ENCODE measurements around the gene FAXC.
"Not testable (repeated sequence)": the region's sequence is repeated elsewhere in the genome, so short reads cannot be mapped to it uniquely, and the experiment has no call there.

The FAXC gene

DNA sequence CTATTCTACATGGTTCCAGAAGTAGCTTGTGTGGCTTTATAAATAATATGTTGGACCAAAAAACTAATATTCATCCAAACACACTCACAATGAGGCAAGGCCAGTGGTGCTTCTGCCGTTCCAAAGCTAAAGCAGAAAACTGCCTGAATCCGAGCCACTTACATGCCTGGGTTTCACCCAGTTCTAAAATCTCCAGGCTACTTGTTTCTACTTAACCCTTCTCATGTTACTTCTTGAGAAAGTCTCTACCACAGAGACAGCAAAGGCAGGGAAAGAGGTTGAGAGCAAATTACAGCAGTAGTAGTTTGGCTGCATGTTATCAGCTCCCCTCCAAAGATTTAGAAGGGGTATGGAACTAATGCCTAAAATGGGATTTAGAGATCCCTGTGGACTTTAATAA, 62.0 kb downstream of the FAXC start:
- no peak for DNase-seq

GRCh38 chr6:99285881-99286280, 63.6 kb downstream of the FAXC start:
- DNase-seq: no peak

- DNase-seq: no peak
Measured at GRCh38 chr6:99282479-99283062, 66.9 kb downstream of the FAXC start.

DNA sequence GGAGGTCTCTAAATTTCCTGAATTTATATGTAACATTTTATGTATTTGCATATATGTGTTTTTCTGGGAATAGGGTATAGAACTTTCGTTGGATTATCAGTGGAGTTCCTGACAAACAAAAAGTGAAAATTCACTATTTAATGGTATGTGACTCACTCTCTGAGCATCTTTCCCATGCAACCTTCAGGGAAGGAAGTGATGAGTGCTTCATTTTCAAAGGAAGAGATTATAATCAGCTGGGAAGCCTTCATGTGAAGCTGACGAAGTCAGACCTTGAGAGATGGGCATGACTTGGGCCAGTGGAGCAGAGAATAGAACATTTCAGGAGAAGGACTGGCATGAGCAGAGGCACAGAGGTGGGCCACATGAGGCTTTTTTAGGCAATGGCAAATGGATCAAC, 72.7 kb downstream of the FAXC start:
- DNase-seq: no peak

DNA sequence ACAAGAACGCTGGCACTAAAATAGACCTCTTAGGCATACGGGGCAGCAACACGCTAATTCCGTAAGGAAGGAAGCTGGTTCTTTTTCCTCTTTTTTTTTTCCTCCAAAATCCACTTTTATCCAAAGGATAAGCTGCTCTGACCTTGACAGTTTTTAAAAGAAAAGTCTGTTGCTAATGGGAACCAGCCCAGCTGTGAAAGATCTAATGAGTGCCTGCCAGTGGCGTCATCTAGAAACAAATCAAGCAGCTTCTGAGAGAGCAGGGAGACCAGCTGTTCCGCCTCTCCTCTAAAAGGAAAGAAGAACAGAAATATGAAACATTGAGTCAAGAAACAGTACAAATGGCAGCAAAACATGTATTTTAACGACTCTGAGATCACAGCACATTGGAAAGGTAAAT, 78.6 kb downstream of the FAXC start:
- peak in 2 of 56 donors; percentile 1 to 6 for DNase-seq

DNA sequence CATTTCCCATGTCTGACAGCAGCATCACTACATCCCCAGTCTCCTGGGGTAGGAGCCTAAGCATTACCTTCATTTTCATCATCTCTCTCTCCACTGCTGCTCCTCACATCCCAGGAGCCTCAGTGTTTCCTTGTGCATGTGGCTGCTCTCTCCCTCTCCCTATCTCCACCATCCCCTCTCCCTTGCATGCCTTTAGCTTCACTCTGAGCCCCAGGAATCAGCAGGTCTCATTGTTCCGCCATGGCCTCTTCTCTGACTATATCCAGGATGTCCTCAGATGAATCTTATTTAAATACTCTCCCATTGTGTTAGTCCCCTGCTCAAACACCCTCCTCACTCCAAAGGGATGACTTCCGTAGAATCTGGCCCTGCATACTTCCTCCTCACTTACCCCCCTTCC, 79.4 kb downstream of the FAXC start:
- no peak for DNase-seq

DNA sequence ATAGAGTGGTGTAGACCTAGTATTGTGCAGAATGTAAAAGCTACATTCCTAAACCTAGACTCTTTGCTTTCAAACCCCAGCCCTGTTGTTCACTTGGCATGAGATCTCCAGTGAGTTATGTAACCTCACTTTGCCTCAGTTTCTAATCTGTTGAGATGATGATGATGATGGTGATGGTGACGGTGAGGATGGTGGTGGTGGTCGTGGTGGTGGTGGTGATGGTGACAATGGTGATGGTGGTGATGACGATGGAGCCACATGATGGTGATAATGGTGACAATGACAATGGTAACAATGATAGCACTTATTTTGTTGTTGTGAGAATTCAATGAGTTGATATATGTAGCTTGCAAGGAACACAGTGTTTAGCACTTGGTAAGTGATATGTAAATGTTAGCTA, 80.3 kb downstream of the FAXC start:
- no peak for DNase-seq

- not testable (repeated sequence) for DNase-seq
Measured at GRCh38 chr6:99266996-99267395, 82.5 kb downstream of the FAXC start.

GRCh38 chr6:99265447-99265846, 84.0 kb downstream of the FAXC start:
- DNase-seq: not testable (repeated sequence)

DNA sequence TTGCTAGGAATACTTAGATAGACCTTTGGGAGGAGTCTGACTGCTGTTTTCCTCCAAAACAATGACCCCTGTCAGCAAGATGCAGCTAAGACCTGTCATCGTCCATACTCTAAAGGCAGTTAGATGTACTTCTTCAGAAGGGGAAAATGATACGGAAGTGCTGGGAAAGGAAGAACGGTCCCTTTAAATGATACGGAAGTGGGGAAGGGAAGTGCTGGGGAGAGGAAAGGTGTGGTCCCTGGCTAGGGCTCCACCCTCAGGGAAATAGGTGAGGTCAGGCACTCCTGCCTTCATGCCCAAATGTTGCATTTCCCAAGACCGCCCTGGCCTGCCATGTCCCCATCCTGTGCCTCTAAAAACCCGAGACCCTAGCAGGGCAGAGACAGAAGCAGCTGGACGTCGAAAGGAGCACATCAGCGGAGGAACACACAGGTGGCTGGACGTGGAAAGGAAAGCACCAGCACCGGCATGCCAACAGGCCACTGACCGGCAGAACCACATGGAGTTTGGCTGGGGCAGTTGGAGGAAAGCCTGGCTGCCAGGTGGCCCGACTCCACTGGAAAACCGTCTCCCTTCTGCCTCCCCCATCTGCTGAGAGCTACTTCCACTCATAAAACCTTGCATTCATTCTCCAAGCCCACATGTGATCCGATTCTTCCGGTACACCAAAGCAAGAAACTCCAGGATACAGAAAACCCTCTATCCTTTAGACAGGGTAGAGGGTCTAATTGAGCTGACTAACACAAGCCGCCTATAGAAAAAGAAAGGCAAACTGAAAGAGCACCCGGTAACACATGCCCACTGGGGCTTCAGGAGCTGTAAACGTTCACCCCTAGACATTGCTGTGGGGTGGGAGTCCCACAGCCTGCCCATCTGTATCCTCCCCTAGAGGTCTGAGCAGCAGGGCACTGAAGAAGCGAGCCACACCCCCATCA, 94.6 kb downstream of the FAXC start:
- peak in 2 of 56 donors; percentile 4 to 7 for DNase-seq

GRCh38 chr6:99253271-99253670, 96.2 kb downstream of the FAXC start:
- DNase-seq: no peak

- DNase-seq: no peak
Measured at GRCh38 chr6:99252421-99252820, 97.1 kb downstream of the FAXC start.

DNA sequence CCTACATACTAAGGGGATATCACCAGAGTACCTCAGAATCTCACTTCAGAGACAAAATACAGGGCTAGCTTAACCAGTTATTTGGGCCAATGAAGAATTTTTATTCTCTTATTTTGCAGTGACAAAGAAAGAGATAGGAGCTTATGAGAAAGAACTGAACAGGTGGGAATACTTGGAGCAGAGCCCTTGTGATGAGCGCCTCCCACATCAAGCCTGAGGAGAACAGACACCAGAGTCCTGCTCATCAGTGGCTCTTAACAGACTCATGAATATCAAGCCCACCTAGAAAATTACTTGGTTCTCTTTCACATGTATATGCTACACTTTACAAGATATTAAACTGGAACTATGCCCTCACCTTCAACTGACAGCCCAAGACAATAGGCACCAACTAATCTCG, 99.0 kb downstream of the FAXC start:
- no peak for DNase-seq

DNA sequence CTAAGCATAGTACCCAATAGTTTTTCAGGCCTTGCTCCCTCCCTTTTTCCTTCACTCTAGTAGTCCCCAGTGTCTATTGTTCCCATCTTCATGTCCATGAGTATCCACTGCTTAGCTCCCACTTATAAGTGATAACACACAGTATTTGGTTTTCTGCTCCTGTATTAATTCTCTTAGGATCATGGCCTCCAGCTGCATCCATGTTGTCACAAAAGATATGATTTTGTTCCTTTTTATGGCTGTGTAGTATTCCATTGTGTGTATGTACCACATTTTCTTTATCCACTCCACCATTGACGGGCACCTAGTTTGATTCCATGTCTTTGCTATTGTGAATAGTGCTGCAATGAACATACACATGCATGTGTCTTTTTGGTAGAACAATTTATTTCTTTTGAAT, 102.9 kb downstream of the FAXC start:
- no peak for DNase-seq

DNA sequence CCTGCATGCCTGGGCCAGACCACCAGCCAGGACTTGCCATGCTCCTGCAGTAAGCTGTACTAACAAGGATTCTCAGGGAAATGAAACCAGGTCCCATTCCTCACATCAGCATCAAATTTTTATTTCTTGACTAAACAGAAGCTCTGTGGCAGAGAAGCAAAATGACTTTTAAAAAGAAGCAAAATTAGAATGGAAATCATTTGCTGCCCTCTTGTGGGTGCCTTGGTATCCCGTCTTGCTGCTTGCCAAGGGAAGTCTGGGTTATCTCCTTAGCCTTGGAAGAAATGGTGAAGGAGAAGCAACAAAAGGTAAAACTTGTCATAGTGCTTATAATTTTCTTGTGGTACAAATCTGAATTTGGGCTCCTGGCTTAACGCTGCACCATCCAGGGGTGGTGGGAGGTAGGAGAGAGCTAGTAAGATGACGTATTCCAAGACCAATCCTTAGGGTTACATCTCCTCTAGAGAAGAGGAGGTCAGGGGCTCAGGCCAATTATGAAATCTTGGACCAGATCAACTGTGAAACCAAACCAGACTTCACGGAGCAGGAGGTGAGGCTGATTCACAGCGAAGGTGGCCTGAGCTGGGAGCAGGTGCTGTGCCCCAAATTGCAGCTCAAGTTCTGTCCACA, 107.5 kb downstream of the FAXC start:
- peak in 8 of 56 donors; percentile 2 to 43 (median 12) for DNase-seq

DNA sequence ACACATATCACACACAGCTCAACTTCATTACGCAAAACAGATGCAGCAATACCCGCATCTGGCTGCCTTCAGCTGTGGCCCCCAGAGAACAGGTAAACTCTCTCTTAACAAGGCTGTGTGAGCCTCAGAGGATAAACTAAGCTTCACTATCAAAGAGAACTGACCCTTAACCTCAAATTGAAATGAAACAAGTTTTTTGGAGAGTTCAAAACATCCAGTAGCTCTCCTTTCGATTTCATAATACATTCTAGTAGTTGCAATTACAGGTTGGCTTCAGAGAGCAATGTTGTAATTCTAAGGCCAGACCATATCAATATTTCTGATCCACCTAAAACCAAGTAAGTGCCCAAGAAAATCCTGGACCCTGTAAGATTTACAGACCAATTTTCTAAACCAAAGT, 113.5 kb downstream of the FAXC start:
- DNase-seq: no peak

DNA sequence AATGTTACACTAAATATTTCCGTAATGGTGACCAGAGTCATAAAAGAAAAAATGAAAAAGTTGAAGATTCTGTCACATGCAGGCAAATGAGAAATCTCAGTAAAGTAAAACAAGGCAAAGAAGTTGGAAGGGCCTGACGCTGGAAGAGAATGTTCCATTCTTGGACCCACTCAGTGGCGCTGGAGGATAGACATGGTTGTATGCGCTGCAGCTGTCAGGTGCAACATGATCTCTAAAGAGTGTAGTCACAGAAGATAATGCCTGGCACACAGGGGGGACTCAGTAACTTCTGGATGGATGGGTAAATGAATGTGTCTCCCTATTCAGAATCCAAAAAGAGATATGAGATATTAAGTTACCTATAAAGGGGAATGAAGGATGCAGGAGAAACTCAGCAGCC, 116.3 kb downstream of the FAXC start:
- no peak for DNase-seq

DNA sequence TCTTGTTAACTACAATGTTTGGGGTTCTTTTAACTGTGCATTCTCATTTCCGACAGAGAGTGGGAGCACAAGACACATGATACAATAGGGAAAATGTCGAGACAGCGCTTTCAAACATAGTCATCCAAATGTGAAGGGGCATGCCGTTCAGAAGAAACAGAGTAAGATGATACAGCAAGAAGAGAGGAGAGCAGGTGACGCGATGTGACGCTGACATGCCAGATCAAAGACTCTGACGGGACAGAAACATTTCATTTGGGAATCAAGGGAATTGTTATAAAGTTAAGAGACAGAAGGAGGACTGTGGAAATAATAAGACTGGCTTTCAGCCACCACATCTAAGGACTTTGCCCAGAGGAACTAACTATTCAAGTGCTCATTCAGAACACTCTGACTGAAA, 117.4 kb downstream of the FAXC start:
- no peak for DNase-seq

DNA sequence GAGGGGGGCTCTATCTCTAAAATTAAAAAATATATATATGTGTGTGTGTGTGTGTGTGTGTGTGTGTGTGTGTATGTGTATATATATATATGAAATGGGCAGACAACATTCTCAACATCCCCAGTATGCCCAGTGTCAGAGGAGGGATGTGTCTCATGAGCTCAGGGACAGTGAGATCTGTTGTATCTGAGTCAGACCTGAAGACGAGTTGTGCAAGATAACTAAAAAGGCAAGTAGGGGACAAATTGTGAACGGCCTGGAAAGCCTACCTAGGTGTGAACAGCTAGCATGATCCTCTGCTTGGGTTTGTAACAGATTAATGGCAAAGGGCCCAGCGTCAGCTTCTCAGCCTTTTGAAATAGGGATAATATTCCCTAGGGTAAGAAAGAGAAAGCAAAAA, 124.3 kb downstream of the FAXC start:
- no peak for DNase-seq

All from amygdala (tissue), 56 donors.